ENCODE measurements around the gene ZNF467.

Gene ZNF467

GRCh38 chr7:149808311-149808710 is 34.9 kb upstream of the ZNF467 start:
- no peak for DNase-seq

GRCh38 chr7:149806726-149807125 is 33.3 kb upstream of the ZNF467 start:
- DNase-seq, result no peak

- no peak for DNase-seq
Observed at GRCh38 chr7:149804106-149804505, 30.7 kb upstream of the ZNF467 start.

GRCh38 chr7:149803551-149804074 is 30.2 kb upstream of the ZNF467 start:
- no peak for DNase-seq

- no peak for DNase-seq
Observed at GRCh38 chr7:149802966-149803365, 29.6 kb upstream of the ZNF467 start.

- DNase-seq, result no peak
Observed at GRCh38 chr7:149801816-149802215, 28.4 kb upstream of the ZNF467 start.

- no peak for DNase-seq
Observed at GRCh38 chr7:149801002-149801566, 27.7 kb upstream of the ZNF467 start.

- DNase-seq, result no peak
Observed at GRCh38 chr7:149800169-149800555, 26.8 kb upstream of the ZNF467 start.

GRCh38 chr7:149799397-149800168 is 26.2 kb upstream of the ZNF467 start:
- DNase-seq, result peak in 2 of 3 donors; percentile 43 to 66

- no peak for DNase-seq
Observed at GRCh38 chr7:149797771-149798170, 24.4 kb upstream of the ZNF467 start.

GRCh38 chr7:149796287-149796860 is 23.0 kb upstream of the ZNF467 start:
- no peak for DNase-seq

- no peak for DNase-seq
Observed at GRCh38 chr7:149795126-149795525, 21.7 kb upstream of the ZNF467 start.

- no peak for DNase-seq
Observed at GRCh38 chr7:149794661-149795060, 21.3 kb upstream of the ZNF467 start.

- no peak for DNase-seq
Observed at GRCh38 chr7:149793261-149793660, 19.9 kb upstream of the ZNF467 start.

- DNase-seq, result no peak
Observed at GRCh38 chr7:149792220-149792595, 18.8 kb upstream of the ZNF467 start.

GRCh38 chr7:149791411-149792219 is 18.2 kb upstream of the ZNF467 start:
- no peak for DNase-seq

- no peak for DNase-seq
Observed at GRCh38 chr7:149790754-149791360, 17.5 kb upstream of the ZNF467 start.

GRCh38 chr7:149790146-149790548 is 16.8 kb upstream of the ZNF467 start:
- peak; percentile 56 to 89 (median 75) for DNase-seq

- DNase-seq, result no peak
Observed at GRCh38 chr7:149789101-149789500, 15.7 kb upstream of the ZNF467 start.

GRCh38 chr7:149788300-149788851 is 15.0 kb upstream of the ZNF467 start:
- no peak for DNase-seq

- DNase-seq, result peak in 2 of 3 donors; percentile 25 to 44
Observed at GRCh38 chr7:149787428-149788299, 14.3 kb upstream of the ZNF467 start.
